GM12878 (cell line): Measurements from ENCODE around the gene RBM4B. TPM values are rescaled to one million over a fixed set of nuclear protein-coding genes. Genes with fewer than 3 reads are reported as not detected.

Experiments used
- ASH2L ChIP-seq: fragments of 300-600, 200-600 bp; sonication (generic); IDR thresholded peaks from 2 replicates; pipeline ENCODE4 v1.6.1; 2017; ENCODE audit warnings: low read depth, mild to moderate bottlenecking, borderline replicate concordance
- ATF7 ChIP-seq: fragments of 450-650 bp; IDR thresholded peaks from 2 replicates; pipeline ENCODE4 v1.6.1; 2016; ENCODE audit warnings: low read depth, mild to moderate bottlenecking
- BRCA1 ChIP-seq: IDR thresholded peaks from 2 replicates; pipeline ENCODE4 v1.6.1; 2011; ENCODE audit warnings: low read depth, low read length, improper control_type of control experiment
- CBX5 ChIP-seq: sonication (generic); IDR thresholded peaks from 2 replicates; pipeline ENCODE4 v1.6.1; 2016; ENCODE audit warnings: low read depth, moderate library complexity, mild to moderate bottlenecking, inconsistent platforms
- CHD1 ChIP-seq: IDR thresholded peaks from 2 replicates; pipeline ENCODE4 v1.6.1; 2012; ENCODE audit warnings: low read depth, low read length, improper control_type of control experiment
- CHD2 ChIP-seq: IDR thresholded peaks from 2 replicates; pipeline ENCODE4 v1.6.1; 2011; ENCODE audit warnings: low read depth, low read length, improper control_type of control experiment, borderline replicate concordance
- E2F4 ChIP-seq: IDR thresholded peaks from 2 replicates; pipeline ENCODE4 v1.6.1; 2012; ENCODE audit warnings: low read depth, low read length, improper control_type of control experiment
- JUNB ChIP-seq: IDR thresholded peaks from 2 replicates; pipeline ENCODE4 v1.6.1; 2016; ENCODE audit warnings: antibody characterized with exemption, mild to moderate bottlenecking
- KLF5 ChIP-seq: fragments of 450-650 bp; IDR thresholded peaks from 2 replicates; pipeline ENCODE4 v1.6.1; 2014; ENCODE audit warnings: mild to moderate bottlenecking; ENCODE audit not compliant: partially characterized antibody
- MYC ChIP-seq: IDR thresholded peaks from 2 replicates; pipeline ENCODE4 v1.6.1; 2011; ENCODE audit warnings: mild to moderate bottlenecking, low read length, moderate library complexity, inconsistent platforms; ENCODE audit not compliant: insufficient read depth, insufficient replicate concordance, insufficient read length, severe bottlenecking
- POLR2AphosphoS5 ChIP-seq: IDR thresholded peaks from 2 replicates; pipeline ENCODE4 v1.6.1; 2011; ENCODE audit warnings: mild to moderate bottlenecking, low read length, inconsistent platforms
- RB1 ChIP-seq: fragments of 450-650 bp; formaldehyde crosslinking; IDR thresholded peaks from 2 replicates; pipeline ENCODE4 v1.6.1; 2017; ENCODE audit warnings: mild to moderate bottlenecking, borderline replicate concordance
- RUNX3 ChIP-seq: IDR thresholded peaks from 2 replicates; pipeline ENCODE4 v1.6.1; 2012; ENCODE audit warnings: low read length, inconsistent platforms
- SIX5 ChIP-seq: IDR thresholded peaks from 2 replicates; pipeline ENCODE4 v1.6.1; 2011; ENCODE audit warnings: mild to moderate bottlenecking, low read depth, low read length, moderate library complexity; ENCODE audit not compliant: severe bottlenecking
- STAT3 ChIP-seq: IDR thresholded peaks from 2 replicates; pipeline ENCODE4 v1.6.1; 2011; ENCODE audit warnings: low read depth, low read length, improper control_type of control experiment
- SUPT20H ChIP-seq: IDR thresholded peaks from 2 replicates; pipeline ENCODE4 v1.6.1; 2011; ENCODE audit warnings: low read depth, mild to moderate bottlenecking, low read length, moderate library complexity, borderline replicate concordance; ENCODE audit not compliant: control insufficient read depth
- SUZ12 ChIP-seq: fragments of 200-600 bp; sonication (generic); IDR thresholded peaks from one replicate; pipeline ENCODE4 v1.6.1; 2018; ENCODE audit warnings: antibody characterized with exemption, mild to moderate bottlenecking; ENCODE audit not compliant: unreplicated experiment
- TARDBP ChIP-seq: IDR thresholded peaks from 2 replicates; pipeline ENCODE4 v1.6.1; 2016; ENCODE audit warnings: borderline replicate concordance
- TCF12 ChIP-seq: IDR thresholded peaks from 2 replicates; pipeline ENCODE4 v1.6.1; 2011; ENCODE audit warnings: low read depth, mild to moderate bottlenecking, low read length
- USF1 ChIP-seq: IDR thresholded peaks from 2 replicates; pipeline ENCODE4 v1.6.1; 2011; ENCODE audit warnings: borderline replicate concordance, low read depth, mild to moderate bottlenecking, moderate library complexity, mixed read lengths, low read length; ENCODE audit not compliant: insufficient read depth; ENCODE audit errors: extremely low read length
- polyA plus RNA-seq, 11 experiments: library from polyadenylated mRNA; depleted of rRNA in 4 of 11; unstranded in 6 of 11; stranded (reverse) in 5 of 11; fragments of >200 nt; fragmentation: Nextera tagmentation in 4 of 11; fragmentation: Illumina TruSeq in 1 of 11; extraction: Ambion mirVana in 4 of 11; extraction: Trizol in 1 of 11; gene quantifications; 1 replicate in 1 of 11; 2 replicates in 10 of 11; pipeline versions ENCODE4 v1.2.1 to v1.2.3, GENCODE V29; 2011 to 2016; ENCODE audit warnings: inconsistent platforms in 2 of 11, missing spikeins in 2 of 11, low read depth in 1 of 11
- total RNA-seq, 4 experiments: library from RNA; depleted of rRNA in 3 of 4; stranded (reverse); fragments of >200 nt in 3 of 4; fragmentation: Illumina TruSeq in 1 of 4; extraction: Trizol in 1 of 4; gene quantifications; 2 replicates each; pipeline versions ENCODE4 v1.2.1 to v1.2.3, GENCODE V29; 2013 to 2021
- TF ChIP-seq, protein P1 (sequence below): fragments of 450-650 bp; formaldehyde crosslinking; IDR thresholded peaks from 2 replicates; pipeline ENCODE4 v1.4.0; 2022; ENCODE audit warnings: mild to moderate bottlenecking, moderate library complexity

The RBM4B gene
- total and polyA plus RNA-seq, 10 of the 15 experiments (the other 5 are each of a cell fraction or from before 2014, with no cell fraction given): 16.1 to 37.0 (median 21.6) TPM

- TF ChIP-seq, protein P1, sequence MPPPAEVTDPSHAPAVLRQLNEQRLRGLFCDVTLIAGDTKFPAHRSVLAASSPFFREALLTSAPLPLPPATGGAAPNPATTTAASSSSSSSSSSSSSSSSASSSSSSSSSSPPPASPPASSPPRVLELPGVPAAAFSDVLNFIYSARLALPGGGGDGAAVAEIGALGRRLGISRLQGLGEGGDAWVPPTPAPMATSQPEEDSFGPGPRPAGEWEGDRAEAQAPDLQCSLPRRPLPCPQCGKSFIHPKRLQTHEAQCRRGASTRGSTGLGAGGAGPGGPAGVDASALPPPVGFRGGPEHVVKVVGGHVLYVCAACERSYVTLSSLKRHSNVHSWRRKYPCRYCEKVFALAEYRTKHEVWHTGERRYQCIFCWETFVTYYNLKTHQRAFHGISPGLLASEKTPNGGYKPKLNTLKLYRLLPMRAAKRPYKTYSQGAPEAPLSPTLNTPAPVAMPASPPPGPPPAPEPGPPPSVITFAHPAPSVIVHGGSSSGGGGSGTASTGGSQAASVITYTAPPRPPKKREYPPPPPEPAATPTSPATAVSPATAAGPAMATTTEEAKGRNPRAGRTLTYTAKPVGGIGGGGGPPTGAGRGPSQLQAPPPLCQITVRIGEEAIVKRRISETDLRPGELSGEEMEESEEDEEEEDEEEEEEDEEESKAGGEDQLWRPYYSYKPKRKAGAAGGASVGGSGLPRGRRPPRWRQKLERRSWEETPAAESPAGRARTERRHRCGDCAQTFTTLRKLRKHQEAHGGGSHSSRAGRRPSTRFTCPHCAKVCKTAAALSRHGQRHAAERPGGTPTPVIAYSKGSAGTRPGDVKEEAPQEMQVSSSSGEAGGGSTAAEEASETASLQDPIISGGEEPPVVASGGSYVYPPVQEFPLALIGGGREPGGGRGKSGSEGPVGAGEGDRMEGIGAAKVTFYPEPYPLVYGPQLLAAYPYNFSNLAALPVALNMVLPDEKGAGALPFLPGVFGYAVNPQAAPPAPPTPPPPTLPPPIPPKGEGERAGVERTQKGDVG (CRISPR knock-in tag): no peak
- peak; percentile 19 for TF ChIP-seq SIX5
- no peak for TF ChIP-seq JUNB
- no peak for TF ChIP-seq TARDBP
- TF ChIP-seq CHD1: 0 out of 2 replicates have a peak, but pooled peaks have one; percentile 68
- no peak for TF ChIP-seq SUPT20H
- TF ChIP-seq RB1: no peak; the same call in 1 of the 2 replicates
- 0 out of 2 replicates have a peak, but pooled peaks have one; percentile 39 for TF ChIP-seq CBX5
- TF ChIP-seq MYC: no peak
- TF ChIP-seq ASH2L: no peak
- no peak for TF ChIP-seq STAT3
- peak; percentile 93 for TF ChIP-seq CHD2
- TF ChIP-seq RUNX3: peak; percentile 63
- TF ChIP-seq SUZ12: no peak
- TF ChIP-seq BRCA1: no peak
- no peak for TF ChIP-seq KLF5
- TF ChIP-seq TCF12: peak; percentile 52; the same call in 1 of the 2 replicates
- no peak for TF ChIP-seq USF1
- TF ChIP-seq E2F4: peak; percentile 68; the same call in 1 of the 2 replicates
- peak; percentile 97 for TF ChIP-seq POLR2AphosphoS5
- TF ChIP-seq ATF7: no peak
Measured at GRCh38 chr11:66638177-66639065, 39.3 kb downstream of the RBM4B start, which contains the start of gene RBM4 (continued).
